ENCODE measurements around the gene CCL16.

- no peak for TF ChIP-seq POLR2A (IDR thresholded peaks at IDR 0.05; ENCODE audit: low read length)
- TF ChIP-seq GATA1 (IDR thresholded peaks at IDR 0.05; ENCODE audit: low read depth, low read length), result no peak
Measured at GRCh38 chr17:35972945-35973332, 8.4 kb downstream of the CCL16 start.

All from erythroblast (primary cell).